Fibroblast of the aortic adventitia (primary cell): ENCODE data around the gene COLQ. TPM values are rescaled to one million over a fixed set of nuclear protein-coding genes. Genes with fewer than 3 reads are reported as not detected.
"Not testable (repeated sequence)": the region's sequence is repeated elsewhere in the genome, so short reads cannot be mapped to it uniquely, and the experiment has no call there.

Experiments used
- DNase-seq: peaks from one replicate; pipeline ENCODE4 v3.0.0-alpha.2; 2010; ENCODE audit warnings: low read depth
- H3K4me3 ChIP-seq: 2 replicates; pipeline ENCODE4 v1.5.1; 2011; ENCODE audit warnings: low read depth, mild to moderate bottlenecking, control low read depth, low read length, moderate library complexity
- total RNA-seq: library from RNA; depleted of rRNA; stranded (reverse); fragments of >200 nt; gene quantifications from 2 replicates; pipeline ENCODE4 v1.2.3, GENCODE V29; 2012; ENCODE audit warnings: low replicate concordance
- TF ChIP-seq, protein P1 (sequence below): IDR thresholded peaks from 2 replicates; pipeline ENCODE4 v1.5.1; 2011; ENCODE audit warnings: mild to moderate bottlenecking, low read length, control low read depth, inconsistent platforms; ENCODE audit not compliant: insufficient read depth

Gene COLQ
- total RNA-seq, 1 donor = 1.8 TPM

DNA sequence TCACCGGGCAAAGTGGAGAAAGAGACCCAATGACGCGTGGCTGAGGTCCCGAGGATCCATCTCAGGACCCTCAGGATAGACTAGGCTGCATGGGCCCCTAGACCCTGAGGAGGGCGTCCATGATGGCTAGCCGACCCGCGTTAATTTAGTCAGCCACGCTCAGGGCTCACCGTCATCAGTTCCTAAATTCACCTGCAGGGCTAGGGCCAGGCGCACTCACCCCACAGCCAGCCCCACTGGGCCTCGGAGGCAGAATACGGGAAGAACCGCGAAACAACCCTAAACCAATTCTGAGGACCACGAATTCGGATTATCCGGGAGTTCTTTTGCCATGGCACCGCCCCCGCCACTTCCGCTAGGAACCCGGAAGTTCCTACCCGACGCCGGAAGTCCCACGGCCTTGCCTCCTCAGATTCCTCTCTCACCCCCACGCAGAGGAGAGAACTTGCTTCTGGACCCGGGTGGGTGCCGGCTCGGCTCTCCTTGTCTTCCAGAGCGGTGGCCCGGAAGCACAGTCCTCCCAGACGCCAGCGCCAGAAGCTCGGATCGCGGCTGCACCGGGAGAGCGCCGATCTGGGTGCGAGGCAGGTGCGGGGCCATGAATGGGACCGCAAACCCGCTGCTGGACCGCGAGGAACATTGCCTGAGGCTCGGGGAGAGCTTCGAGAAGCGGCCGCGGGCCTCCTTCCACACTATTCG lies 94.2 kb downstream of the COLQ start, which contains the start of the genes EAF1 and METTL6:
Gene EAF1 (plus strand): TSS at position 417 of the 699 bp plus-strand sequence. CDS start 182 bp downstream, at position 599.
Gene METTL6 (minus strand): TSS at position 363 of the 699 bp plus-strand sequence. CDS start 1,033 bp downstream, outside the sequence.
- peak within 1 kb of the TSS; percentile 97 for H3K4me3 ChIP-seq
- peak; percentile 78 for DNase-seq
- TF ChIP-seq, protein P1, sequence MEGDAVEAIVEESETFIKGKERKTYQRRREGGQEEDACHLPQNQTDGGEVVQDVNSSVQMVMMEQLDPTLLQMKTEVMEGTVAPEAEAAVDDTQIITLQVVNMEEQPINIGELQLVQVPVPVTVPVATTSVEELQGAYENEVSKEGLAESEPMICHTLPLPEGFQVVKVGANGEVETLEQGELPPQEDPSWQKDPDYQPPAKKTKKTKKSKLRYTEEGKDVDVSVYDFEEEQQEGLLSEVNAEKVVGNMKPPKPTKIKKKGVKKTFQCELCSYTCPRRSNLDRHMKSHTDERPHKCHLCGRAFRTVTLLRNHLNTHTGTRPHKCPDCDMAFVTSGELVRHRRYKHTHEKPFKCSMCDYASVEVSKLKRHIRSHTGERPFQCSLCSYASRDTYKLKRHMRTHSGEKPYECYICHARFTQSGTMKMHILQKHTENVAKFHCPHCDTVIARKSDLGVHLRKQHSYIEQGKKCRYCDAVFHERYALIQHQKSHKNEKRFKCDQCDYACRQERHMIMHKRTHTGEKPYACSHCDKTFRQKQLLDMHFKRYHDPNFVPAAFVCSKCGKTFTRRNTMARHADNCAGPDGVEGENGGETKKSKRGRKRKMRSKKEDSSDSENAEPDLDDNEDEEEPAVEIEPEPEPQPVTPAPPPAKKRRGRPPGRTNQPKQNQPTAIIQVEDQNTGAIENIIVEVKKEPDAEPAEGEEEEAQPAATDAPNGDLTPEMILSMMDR = peak; percentile 40

DNA sequence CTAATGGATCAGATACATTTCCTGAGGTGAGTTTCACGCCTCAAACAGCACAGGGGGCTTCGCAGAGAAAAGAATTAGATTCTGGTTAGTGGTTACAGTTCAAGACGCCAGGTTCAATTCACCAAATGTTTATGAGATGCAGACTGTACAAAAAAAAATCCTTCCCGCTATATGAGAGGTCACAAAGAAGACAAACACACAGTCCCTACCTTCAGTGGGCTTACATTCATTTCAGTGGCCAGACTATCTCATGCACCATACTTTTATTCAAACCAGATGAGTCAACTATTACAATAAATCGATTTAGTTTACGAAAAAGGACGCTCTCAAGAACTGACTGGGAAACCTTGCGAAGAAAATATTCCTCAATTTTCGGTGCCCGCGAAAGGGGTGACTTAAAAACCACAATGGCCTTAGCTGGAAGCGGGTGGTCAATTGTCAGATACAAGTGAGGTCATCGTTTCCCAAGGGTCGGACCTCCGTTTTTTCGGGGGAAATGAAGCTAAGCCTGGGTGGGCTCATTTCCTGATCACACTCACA lies 94.9 kb downstream of the COLQ start:
- no peak for DNase-seq
- TF ChIP-seq, protein P1 = no peak
- peak overlapping the region; percentile 97 for H3K4me3 ChIP-seq

GRCh38 chr3:15420871-15421270 lies 100.6 kb downstream of the COLQ start:
- DNase-seq = no peak
- TF ChIP-seq, protein P1 = no peak
- no peak overlapping the region for H3K4me3 ChIP-seq

DNA sequence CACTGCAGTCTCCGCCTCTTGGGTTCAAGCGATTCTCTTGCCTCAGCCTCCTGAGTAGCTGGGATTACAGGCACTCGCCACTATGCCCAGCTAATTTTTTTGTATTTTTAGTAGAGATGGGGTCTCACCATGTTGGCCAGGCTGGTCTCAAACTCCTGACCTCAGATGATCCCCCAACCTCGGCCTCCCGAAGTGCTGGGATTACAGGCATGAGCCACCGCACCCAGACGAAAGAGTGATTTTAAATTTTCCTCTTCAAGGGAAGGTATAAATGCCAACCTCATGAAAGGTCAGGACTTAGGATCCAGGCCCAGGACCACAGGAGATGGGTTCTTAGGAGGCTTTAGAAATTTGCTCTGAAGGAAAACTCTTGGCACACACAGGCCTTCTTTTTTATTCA lies 110.5 kb downstream of the COLQ start:
- H3K4me3 ChIP-seq, DNase-seq: not testable (repeated sequence)

GRCh38 chr3:15409774-15410173 lies 111.7 kb downstream of the COLQ start:
- DNase-seq = no peak
- H3K4me3 ChIP-seq = no peak overlapping the region
- TF ChIP-seq, protein P1 = no peak

DNA sequence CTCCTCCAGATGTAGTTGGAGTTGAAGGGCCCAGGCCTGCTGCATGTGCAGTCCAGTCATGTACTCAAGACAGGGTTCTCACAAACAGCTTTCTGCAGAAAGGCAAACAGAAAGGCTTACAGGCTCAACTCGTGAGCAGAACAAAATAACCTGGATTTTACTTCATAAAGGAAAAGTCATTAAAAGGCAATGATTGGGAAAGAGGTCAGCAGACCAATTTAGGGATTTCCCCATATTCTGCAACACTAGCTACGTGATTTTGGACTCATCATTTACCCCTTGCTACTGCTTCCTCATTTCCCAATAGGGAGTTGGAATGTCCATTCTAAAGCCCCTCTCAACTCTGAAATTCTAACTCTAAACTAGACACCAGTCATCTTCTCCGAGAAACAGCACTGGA lies 112.3 kb downstream of the COLQ start:
- DNase-seq = no peak
- TF ChIP-seq, protein P1 = no peak

GRCh38 chr3:15405448-15406050 lies 116.0 kb downstream of the COLQ start:
- H3K4me3 ChIP-seq = no peak overlapping the region
- TF ChIP-seq, protein P1 = peak; percentile 55
- DNase-seq = peak; percentile 84

More for the DNA sequence above, 112.3 kb downstream of the COLQ start:
- H3K4me3 ChIP-seq = no peak overlapping the region
